Activated CD8-positive, alpha-beta memory T cell treated with anti-CD3 and anti-CD28 coated beads for 36 hours (primary cell): ENCODE measurements around the gene ZNF699. TPM values are rescaled to one million over a fixed set of nuclear protein-coding genes. Genes with fewer than 3 reads are reported as not detected.
"Not testable (repeated sequence)": the region's sequence is repeated elsewhere in the genome, so short reads cannot be mapped to it uniquely, and the experiment has no call there.

Source experiments
- CTCF ChIA-PET: fragments of 350-600 bp; sonication (Branson Sonifier 250); formaldehyde crosslinking; loops from one replicate; lab custom pipeline; 2021; ENCODE audit warnings: antibody characterized with exemption; lab: Charles Lee
- POLR2A ChIA-PET: fragments of 350-600 bp; sonication (Branson Sonifier 250); formaldehyde crosslinking; loops from one replicate; lab custom pipeline; 2021; ENCODE audit warnings: antibody characterized with exemption; lab: Charles Lee
- total RNA-seq, 2 experiments: library from RNA; stranded (reverse); gene quantifications; one replicate each; pipeline ENCODE4 v1.2.3, GENCODE V29; 2021

Gene ZNF699
- total RNA-seq, 2 experiments from 2014 or later = 4.1 to 4.3 TPM

GRCh38 chr19:9306443-9306842 lies 3.2 kb downstream of the ZNF699 start:
- ChIA-PET CTCF (no interaction called here), POLR2A (no interaction called here)

GRCh38 chr19:9296336-9296735 lies 13.3 kb downstream of the ZNF699 start:
- ChIA-PET CTCF (no interaction called here), POLR2A (no interaction called here)

- CTCF ChIA-PET = no interaction called here
- POLR2A ChIA-PET = no interaction called here
Measured at GRCh38 chr19:9295411-9295849, 14.2 kb downstream of the ZNF699 start.

DNA sequence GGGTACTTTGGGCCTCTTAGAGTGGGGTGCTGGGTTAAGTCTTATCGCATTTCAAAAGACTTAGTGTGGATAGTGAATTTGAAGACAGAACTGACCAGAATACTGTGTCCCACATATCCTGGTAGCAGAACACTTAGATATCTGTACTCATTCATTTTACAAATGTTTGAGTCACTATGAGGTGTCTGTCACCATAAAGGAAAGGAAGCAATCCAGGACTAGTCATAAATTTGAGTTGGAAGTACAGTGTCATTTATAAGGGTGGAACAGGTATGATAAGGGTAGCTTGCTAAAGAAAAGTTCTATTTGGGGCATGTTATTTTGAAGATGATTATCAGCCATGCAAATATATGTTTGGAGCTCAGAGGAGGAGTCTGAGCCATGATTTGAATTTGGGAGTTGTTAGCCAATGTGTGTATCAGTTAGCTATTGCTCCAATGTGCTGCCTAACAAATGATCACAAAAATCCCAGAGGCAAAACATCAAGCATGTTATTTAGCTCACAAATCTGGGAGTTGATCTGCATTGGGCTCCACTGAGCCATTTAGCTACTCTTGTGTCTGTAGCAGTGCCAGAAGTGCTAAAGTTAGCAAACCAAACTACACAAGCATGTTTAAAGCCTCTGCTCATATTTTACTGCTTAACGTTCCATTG lies 20.3 kb downstream of the ZNF699 start:
- CTCF ChIA-PET = no interaction called here
- POLR2A ChIA-PET = no interaction called here

- POLR2A ChIA-PET = not testable (repeated sequence)
Measured at GRCh38 chr19:9283485-9283884, 26.2 kb downstream of the ZNF699 start.

GRCh38 chr19:9251236-9251635 lies 58.4 kb downstream of the ZNF699 start:
- POLR2A ChIA-PET = no interaction called here
- CTCF ChIA-PET = no interaction called here

More at GRCh38 chr19:9283485-9283884, 26.2 kb downstream of the ZNF699 start:
- CTCF ChIA-PET = not testable (repeated sequence)

GRCh38 chr19:9250630-9251029 lies 59.0 kb downstream of the ZNF699 start, which contains the start of gene OR7E24:
TSS of gene OR7E24 (plus strand) at chr19:9250930. CDS start at chr19:9251044, 114 bp downstream.
- ChIA-PET POLR2A (no interaction called here), CTCF (no interaction called here)

Other genes with a start within 250 kb of the ZNF699 start
- gene OR1M1, start 222.8 kb downstream of the ZNF699 start, total RNA-seq = not detected
- not detected for gene OR7G2, start 202.4 kb downstream of the ZNF699 start, total RNA-seq
- gene OR7G1, start 194.1 kb downstream of the ZNF699 start, total RNA-seq = not detected
- not detected for gene OR7G3, start 182.9 kb downstream of the ZNF699 start, total RNA-seq
- gene ZNF317, start 169.4 kb downstream of the ZNF699 start, total RNA-seq = 10 to 100 TPM; 45.1 to 51.0 TPM
- gene OR7D2, start 130.9 kb downstream of the ZNF699 start, total RNA-seq = not detected
- gene OR7D4, start 90.2 kb downstream of the ZNF699 start, total RNA-seq = not detected
- gene OR7E24, start 58.9 kb downstream of the ZNF699 start, total RNA-seq = not detected
- 10 to 100 TPM; 10.7 to 11.2 TPM for gene ZNF559, start 14.3 kb upstream of the ZNF699 start, total RNA-seq
- under 1 TPM; 0.36 to 0.48 TPM for gene ZNF177, start 53.2 kb upstream of the ZNF699 start, total RNA-seq
- 10 to 100 TPM; 28.2 to 32.1 TPM for gene ZNF266, start 125.7 kb upstream of the ZNF699 start, total RNA-seq
- not detected for gene ZNF560, start 188.8 kb upstream of the ZNF699 start, total RNA-seq
- 10 to 100 TPM; 15.6 to 15.7 TPM for gene ZNF426, start 228.8 kb upstream of the ZNF699 start, total RNA-seq